Upper lobe of right lung (tissue), 1 donor: ENCODE measurements around the gene FOXB2. TPM values are rescaled to one million over a fixed set of nuclear protein-coding genes. Genes with fewer than 3 reads are reported as not detected.

Source experiments
- ATAC-seq: fragments of 200-7000 bp; cut with Tn5 transposase; one replicate; pipeline ENCODE4 v1.9.1; 2020; ENCODE audit warnings: mild to moderate bottlenecking, moderate library complexity
- DNase-seq: peaks from one replicate; pipeline ENCODE4 v3.0.0-alpha.2; 2020
- H3K27ac ChIP-seq: fragments of 200-600 bp; one replicate; pipeline ENCODE4 v1.8.0; 2022
- H3K27me3 ChIP-seq: fragments of 200-600 bp; one replicate; pipeline ENCODE4 v1.8.0; 2022; ENCODE audit warnings: mild to moderate bottlenecking
- H3K36me3 ChIP-seq: fragments of 200-600 bp; one replicate; pipeline ENCODE4 v1.8.0; 2022
- H3K4me1 ChIP-seq: fragments of 200-600 bp; one replicate; pipeline ENCODE4 v1.8.0; 2022
- H3K4me3 ChIP-seq: fragments of 200-600 bp; one replicate; pipeline ENCODE4 v1.8.0; 2022; ENCODE audit warnings: mild to moderate bottlenecking
- H3K9me3 ChIP-seq: fragments of 200-600 bp; one replicate; pipeline ENCODE4 v1.8.0; 2022
- intact Hi-C: fragments of 100-400 bp; cut with DNase I; formaldehyde crosslinking; loops from one replicate; pipeline ENCODE4 v1.11.0; 2022
- total RNA-seq: library from RNA; stranded (reverse); fragmentation: NEBNext Ultra II Directional; extraction: Animal tissue kit (Norgen Biotek cat#: 25700); gene quantifications from one replicate; pipeline ENCODE4 v1.2.1, GENCODE V29; 2021
- TF ChIP-seq, protein P1 (sequence below): fragments of 200-600 bp; IDR thresholded peaks from one replicate; pipeline ENCODE4 v1.8.0; 2022; ENCODE audit warnings: antibody characterized with exemption
- donor health status: DM: no; HTN: yes; CAD: no; lungs with severe emphysema.

FOXB2 gene
- total RNA-seq, 1 donor from 2014 or later, result not detected

DNA sequence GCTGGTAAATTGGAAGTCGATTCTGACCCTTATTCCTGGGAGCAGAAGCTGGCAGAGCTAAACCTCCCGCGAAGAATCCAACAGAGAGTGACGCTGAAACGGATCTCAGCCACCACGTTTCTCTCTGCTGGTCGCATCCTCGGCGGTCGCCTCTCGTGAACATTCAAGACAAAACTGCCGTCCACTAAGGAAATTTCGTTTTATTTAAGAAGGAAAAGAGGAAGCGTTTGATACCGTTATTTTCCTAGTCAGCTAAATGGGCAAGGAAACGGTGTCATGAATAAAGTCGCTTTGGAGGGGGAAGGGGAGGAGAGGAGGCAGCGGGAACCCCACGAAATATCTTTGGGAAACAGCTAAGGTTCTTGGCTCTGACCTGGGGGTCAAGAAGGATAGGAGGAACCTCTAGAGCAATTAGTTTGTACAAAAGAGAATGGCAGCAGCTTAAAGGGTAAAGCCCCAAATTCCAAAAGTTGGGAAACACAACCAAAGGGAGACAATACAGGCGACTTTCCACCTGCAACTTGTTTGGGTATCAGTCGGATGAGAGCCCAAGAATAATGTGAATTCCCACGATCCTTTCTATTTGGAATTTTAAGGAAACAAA lies 1.9 kb downstream of the FOXB2 start:
- no peak overlapping the region for H3K4me3 ChIP-seq
- H3K4me1 ChIP-seq, result peaks cover 24% of the 10 kb centered on the region
- ATAC-seq (no peak), DNase-seq (no peak)
- no peaks in the 10 kb centered on the region for H3K9me3 ChIP-seq
- H3K36me3 ChIP-seq, result no peaks in the 10 kb centered on the region
- TF ChIP-seq, protein P1, sequence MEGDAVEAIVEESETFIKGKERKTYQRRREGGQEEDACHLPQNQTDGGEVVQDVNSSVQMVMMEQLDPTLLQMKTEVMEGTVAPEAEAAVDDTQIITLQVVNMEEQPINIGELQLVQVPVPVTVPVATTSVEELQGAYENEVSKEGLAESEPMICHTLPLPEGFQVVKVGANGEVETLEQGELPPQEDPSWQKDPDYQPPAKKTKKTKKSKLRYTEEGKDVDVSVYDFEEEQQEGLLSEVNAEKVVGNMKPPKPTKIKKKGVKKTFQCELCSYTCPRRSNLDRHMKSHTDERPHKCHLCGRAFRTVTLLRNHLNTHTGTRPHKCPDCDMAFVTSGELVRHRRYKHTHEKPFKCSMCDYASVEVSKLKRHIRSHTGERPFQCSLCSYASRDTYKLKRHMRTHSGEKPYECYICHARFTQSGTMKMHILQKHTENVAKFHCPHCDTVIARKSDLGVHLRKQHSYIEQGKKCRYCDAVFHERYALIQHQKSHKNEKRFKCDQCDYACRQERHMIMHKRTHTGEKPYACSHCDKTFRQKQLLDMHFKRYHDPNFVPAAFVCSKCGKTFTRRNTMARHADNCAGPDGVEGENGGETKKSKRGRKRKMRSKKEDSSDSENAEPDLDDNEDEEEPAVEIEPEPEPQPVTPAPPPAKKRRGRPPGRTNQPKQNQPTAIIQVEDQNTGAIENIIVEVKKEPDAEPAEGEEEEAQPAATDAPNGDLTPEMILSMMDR, result no peak
- no peak overlapping the region for H3K27ac ChIP-seq
- H3K27me3 ChIP-seq, result peaks cover 87% of the 10 kb centered on the region
- intact Hi-C loops, result no loop called here

DNA sequence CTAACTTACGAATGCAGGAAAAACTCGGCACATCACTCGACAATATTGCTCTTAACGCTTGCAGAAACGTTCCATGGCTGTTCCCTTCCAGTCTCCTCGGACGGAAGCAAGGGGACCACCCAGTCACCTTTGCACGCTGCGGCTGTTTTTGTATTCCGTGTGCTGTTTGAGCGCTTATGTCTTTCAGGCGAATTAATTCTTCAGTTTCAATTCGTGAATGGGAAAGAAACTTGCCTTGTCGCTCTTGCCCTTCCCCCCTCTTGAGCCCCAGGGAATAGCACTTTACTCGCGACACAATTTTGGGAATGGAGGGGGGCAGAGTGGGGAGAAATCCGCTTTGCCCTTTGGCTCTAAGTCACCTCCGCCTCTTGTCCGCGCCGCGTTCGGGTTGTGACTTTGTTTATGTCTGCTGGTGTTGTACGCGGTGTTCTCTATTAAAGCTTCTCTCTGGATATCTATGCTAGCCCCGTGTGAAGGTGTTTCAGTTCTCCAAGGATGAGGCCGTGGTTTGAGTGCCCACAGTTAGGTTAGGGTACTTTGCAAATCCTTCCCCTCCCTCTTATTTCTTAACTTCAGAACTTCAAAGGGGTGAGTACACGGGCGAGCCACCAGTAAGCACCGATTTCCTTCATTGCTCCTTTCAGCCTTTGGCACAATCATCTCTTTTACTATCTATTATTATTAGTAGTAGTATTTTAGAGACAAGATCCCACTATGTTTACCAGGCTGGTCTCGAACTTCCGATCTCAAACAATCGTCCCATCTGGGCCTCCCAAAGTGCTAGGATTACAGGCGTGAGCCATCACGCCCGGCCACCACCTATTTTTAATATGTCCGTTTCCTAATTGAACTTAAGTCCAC lies 2.7 kb downstream of the FOXB2 start:
- Histone ChIP-seq H3K9me3 (no peaks in the 10 kb centered on the region), H3K4me1 (peaks cover 24% of the 10 kb centered on the region), H3K4me3 (no peak overlapping the region), H3K27ac (no peak overlapping the region), H3K27me3 (peaks cover 85% of the 10 kb centered on the region), H3K36me3 (no peaks in the 10 kb centered on the region)
- intact Hi-C loops, result no loop called here
- DNase-seq, result no peak
- ATAC-seq, result no peak
- TF ChIP-seq, protein P1, result no peak

DNA sequence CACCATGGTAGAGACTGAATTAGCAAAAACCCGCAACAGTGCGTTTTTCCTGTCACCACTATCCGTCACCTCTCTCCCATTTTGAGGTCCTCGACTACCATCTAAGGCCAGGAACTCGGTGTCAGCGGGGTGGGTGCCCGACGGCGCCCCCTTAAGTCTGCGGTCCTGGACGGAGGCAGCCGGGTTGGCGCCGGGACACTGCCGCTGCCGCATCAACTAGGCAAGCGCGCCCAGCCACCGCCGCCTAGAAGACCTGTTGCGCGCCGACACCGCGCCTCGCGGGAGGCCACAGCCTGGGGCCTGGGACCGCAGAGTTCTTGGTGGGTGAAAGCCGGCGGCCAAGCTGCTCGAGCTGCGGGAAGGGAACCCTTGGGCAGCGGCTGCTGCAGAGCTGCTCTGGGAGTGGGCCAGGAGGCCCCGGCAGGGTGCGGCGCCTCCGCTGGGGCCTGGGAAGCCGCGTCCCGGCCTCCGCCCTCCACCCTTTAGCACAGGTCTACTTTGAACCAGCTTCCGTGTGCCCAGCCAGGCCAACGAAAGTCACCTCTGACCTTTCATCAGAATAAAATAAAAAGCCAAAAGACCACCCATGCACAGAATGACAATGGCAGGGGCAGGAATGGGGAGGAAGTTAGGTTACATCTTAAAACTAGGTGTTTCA lies 3.5 kb downstream of the FOXB2 start:
- TF ChIP-seq, protein P1, result no peak
- intact Hi-C loops, result no loop called here
- H3K4me3 ChIP-seq, result no peak overlapping the region
- peaks cover 82% of the 10 kb centered on the region for H3K27me3 ChIP-seq
- peaks cover 24% of the 10 kb centered on the region for H3K4me1 ChIP-seq
- H3K9me3 ChIP-seq, result no peaks in the 10 kb centered on the region
- DNase-seq, result no peak
- H3K36me3 ChIP-seq, result no peaks in the 10 kb centered on the region
- no peak overlapping the region for H3K27ac ChIP-seq
- ATAC-seq, result no peak

DNA sequence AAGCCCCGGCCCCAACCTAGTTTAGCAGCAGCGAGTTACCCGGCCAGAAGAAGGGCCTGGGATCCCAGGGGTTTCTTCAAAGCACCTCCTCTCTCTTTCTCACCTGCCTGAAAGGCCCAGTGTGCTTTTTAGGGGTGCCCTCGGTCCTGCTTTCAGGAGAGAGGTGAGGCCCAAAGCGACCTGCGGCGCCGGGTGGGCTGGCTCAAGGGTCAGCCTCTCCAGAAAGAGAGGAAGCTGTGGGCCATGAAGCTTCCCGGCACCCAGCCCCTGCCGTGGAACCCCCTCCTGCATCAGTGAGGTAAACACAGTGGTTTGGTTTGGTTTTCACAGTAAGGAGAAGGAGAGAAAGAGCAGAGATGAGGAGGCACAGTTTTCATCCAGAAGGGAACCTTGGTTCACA lies 4.3 kb downstream of the FOXB2 start:
- Histone ChIP-seq H3K36me3 (no peaks in the 10 kb centered on the region), H3K4me3 (no peak overlapping the region), H3K9me3 (no peaks in the 10 kb centered on the region), H3K27me3 (peaks cover 74% of the 10 kb centered on the region), H3K27ac (no peak overlapping the region), H3K4me1 (peaks cover 19% of the 10 kb centered on the region)
- intact Hi-C loops, result no loop called here
- DNase-seq (no peak), ATAC-seq (no peak)
- TF ChIP-seq, protein P1, result no peak

DNA sequence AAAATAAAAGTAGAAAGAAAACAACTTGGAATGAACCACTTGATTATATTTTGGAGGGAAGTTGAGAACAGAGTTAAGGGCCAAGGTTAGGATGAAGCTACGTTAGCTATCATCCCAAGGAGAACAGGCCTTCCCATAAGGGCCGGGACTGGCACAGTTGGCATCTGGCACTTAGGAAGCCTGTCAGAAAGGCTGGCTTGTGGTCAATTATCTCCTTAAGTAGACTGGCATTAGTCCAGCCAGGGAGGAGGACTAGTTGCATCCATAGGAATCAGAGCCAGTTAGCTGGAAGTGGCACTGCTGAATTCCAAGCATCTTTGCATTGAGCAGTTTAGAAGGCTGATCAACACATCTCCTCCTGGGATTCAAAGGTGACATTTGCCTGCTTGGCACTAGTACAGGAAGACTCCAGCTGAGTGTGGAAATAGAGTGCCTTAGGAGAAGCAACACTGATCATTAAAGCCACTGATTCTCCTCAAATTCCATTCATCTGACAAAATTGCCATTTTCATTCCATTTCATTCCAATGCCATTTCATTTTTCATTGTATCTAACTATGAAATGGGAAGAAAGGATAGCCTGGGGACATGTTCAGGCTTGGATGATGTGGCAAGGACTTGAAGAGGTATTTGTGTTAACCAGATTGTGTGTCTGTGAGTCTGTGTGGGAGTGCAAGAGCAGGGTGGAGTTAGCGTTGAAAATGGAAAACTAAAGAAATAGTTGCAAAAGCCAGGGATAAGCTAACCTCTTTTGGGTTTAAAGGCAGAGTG lies 5.5 kb downstream of the FOXB2 start:
- H3K27me3 ChIP-seq, result peaks cover 63% of the 10 kb centered on the region
- TF ChIP-seq, protein P1, result no peak
- no peak overlapping the region for H3K27ac ChIP-seq
- intact Hi-C loops, result no loop called here
- no peak for ATAC-seq
- no peaks in the 10 kb centered on the region for H3K36me3 ChIP-seq
- no peak for DNase-seq
- H3K4me1 ChIP-seq, result peaks cover 18% of the 10 kb centered on the region
- H3K9me3 ChIP-seq, result no peaks in the 10 kb centered on the region
- H3K4me3 ChIP-seq, result no peak overlapping the region
